IMR-90 (cell line): Measurements from ENCODE around the gene COL19A1.

Source experiments
- BHLHE40 ChIP-seq: fragments of 150-350 bp; IDR thresholded peaks from 2 replicates; pipeline ENCODE4 v1.6.1; 2016; ENCODE audit warnings: mild to moderate bottlenecking, low read depth, low read length
- ELK1 ChIP-seq: fragments of 150-350 bp; IDR thresholded peaks from 2 replicates; pipeline ENCODE4 v1.6.1; 2016; ENCODE audit warnings: low read depth, mild to moderate bottlenecking, low read length, moderate library complexity, borderline replicate concordance
- MAFK ChIP-seq: IDR thresholded peaks from 2 replicates; pipeline ENCODE4 v1.6.1; 2012; ENCODE audit warnings: low read depth, low read length, improper control_type of control experiment
- MAZ ChIP-seq: IDR thresholded peaks from 2 replicates; pipeline ENCODE4 v1.6.1; 2012; ENCODE audit warnings: low read depth, mild to moderate bottlenecking, low read length, improper control_type of control experiment, moderate library complexity, borderline replicate concordance
- NFE2L2 ChIP-seq: fragments of 150-350 bp; IDR thresholded peaks from 2 replicates; pipeline ENCODE4 v1.6.1; 2016; ENCODE audit warnings: low read depth, mild to moderate bottlenecking, low read length
- POLR2A ChIP-seq: IDR thresholded peaks from 2 replicates; pipeline ENCODE4 v1.6.1; 2012; ENCODE audit warnings: mild to moderate bottlenecking, low read depth, low read length
- RAD21 ChIP-seq: IDR thresholded peaks from 2 replicates; pipeline ENCODE4 v1.6.1; 2012; ENCODE audit warnings: low read length, improper control_type of control experiment
- RCOR1 ChIP-seq: IDR thresholded peaks from 2 replicates; pipeline ENCODE4 v1.6.1; 2012; ENCODE audit warnings: mild to moderate bottlenecking, low read length, improper control_type of control experiment; ENCODE audit not compliant: insufficient replicate concordance
- TF ChIP-seq, protein P1 (sequence below): conservative IDR thresholded peaks from 2 replicates; pipeline ENCODE4 v1.5.1; 2012; ENCODE audit warnings: mild to moderate bottlenecking, low read depth, low read length, improper control_type of control experiment
- TF ChIP-seq, protein P2 (sequence below): fragments of 150-350 bp; IDR thresholded peaks from 2 replicates; pipeline ENCODE4 v1.6.1; 2017; ENCODE audit warnings: mild to moderate bottlenecking, antibody characterized with exemption, low read length, low read depth

DNA sequence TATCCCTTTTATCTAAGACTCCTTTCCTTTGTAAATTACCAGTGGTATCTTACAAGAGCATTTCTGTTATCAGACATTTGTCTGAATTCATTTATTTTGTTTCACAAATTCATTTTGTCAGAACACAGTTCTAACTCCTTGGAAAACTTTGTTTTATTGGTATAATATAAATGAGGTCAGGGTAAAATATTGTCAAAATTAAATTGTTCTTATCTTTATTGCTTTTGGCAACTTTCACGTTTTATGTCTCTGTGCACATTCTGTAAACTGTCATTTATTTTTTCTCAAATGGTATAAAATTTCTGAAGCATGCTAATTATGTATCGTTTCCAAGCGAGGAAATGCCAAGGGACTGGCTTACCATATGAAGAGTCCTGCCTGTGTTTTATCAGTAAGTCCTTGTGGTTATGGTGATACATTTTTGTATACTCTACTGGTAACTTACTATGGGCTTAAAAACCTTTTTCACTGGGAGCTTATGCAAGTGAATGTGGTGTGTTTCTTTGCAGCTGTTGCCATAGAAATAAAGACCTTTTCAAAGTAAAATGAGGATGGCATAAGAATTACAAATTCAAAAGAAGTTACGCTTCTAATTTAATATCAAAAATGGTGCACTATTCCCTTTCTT, 214.2 kb downstream of the COL19A1 start:
- TF ChIP-seq, protein P1, sequence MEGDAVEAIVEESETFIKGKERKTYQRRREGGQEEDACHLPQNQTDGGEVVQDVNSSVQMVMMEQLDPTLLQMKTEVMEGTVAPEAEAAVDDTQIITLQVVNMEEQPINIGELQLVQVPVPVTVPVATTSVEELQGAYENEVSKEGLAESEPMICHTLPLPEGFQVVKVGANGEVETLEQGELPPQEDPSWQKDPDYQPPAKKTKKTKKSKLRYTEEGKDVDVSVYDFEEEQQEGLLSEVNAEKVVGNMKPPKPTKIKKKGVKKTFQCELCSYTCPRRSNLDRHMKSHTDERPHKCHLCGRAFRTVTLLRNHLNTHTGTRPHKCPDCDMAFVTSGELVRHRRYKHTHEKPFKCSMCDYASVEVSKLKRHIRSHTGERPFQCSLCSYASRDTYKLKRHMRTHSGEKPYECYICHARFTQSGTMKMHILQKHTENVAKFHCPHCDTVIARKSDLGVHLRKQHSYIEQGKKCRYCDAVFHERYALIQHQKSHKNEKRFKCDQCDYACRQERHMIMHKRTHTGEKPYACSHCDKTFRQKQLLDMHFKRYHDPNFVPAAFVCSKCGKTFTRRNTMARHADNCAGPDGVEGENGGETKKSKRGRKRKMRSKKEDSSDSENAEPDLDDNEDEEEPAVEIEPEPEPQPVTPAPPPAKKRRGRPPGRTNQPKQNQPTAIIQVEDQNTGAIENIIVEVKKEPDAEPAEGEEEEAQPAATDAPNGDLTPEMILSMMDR: no peak
- TF ChIP-seq POLR2A (no peak), MAFK (no peak), RCOR1 (no peak), ELK1 (no peak), RAD21 (no peak), BHLHE40 (no peak), NFE2L2 (no peak), MAZ (no peak)
- TF ChIP-seq, protein P2, sequence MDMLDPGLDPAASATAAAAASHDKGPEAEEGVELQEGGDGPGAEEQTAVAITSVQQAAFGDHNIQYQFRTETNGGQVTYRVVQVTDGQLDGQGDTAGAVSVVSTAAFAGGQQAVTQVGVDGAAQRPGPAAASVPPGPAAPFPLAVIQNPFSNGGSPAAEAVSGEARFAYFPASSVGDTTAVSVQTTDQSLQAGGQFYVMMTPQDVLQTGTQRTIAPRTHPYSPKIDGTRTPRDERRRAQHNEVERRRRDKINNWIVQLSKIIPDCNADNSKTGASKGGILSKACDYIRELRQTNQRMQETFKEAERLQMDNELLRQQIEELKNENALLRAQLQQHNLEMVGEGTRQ: no peak
